Subcutaneous adipose tissue (tissue), 4 donors: ENCODE results near the gene GFM2. TPM values are rescaled to one million over a fixed set of nuclear protein-coding genes. Genes with fewer than 3 reads are reported as not detected.

Experiments used
- total RNA-seq, 4 donors: library from RNA; depleted of rRNA; stranded (reverse); fragments of >200 nt; gene quantifications; one replicate each; pipeline ENCODE4 v1.1.0, GENCODE V29; 2016
- TF ChIP-seq, protein P1 (sequence below): fragments of 450-650 bp; IDR thresholded peaks from one replicate; pipeline ENCODE4 v1.5.1; 2016; ENCODE audit warnings: low read depth, mild to moderate bottlenecking, control low read depth, antibody characterized with exemption, moderate library complexity

GFM2 gene
- total RNA-seq, 4 donors from 2014 or later: 17.7 to 22.9 (median 20.3) TPM

DNA sequence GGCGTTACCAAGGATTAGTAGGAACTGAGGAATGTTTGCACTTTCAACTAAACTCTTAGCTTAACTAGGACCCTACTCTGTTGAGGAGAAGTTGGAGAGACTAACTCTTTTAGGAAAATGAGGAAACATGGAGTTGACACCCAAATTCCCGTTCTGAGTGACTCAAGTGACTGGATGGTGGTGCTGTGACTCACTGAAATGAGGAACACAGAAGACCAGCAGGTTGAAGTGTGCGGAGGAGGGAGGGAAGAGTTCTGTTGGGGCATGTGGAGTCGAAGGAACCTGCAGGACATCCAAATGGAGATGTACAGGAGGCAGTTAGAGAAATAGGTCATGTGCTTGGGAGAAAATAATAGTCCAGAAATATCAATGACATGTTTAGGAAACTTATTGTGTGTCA, 73.7 kb downstream of the GFM2 start:
- TF ChIP-seq, protein P1, sequence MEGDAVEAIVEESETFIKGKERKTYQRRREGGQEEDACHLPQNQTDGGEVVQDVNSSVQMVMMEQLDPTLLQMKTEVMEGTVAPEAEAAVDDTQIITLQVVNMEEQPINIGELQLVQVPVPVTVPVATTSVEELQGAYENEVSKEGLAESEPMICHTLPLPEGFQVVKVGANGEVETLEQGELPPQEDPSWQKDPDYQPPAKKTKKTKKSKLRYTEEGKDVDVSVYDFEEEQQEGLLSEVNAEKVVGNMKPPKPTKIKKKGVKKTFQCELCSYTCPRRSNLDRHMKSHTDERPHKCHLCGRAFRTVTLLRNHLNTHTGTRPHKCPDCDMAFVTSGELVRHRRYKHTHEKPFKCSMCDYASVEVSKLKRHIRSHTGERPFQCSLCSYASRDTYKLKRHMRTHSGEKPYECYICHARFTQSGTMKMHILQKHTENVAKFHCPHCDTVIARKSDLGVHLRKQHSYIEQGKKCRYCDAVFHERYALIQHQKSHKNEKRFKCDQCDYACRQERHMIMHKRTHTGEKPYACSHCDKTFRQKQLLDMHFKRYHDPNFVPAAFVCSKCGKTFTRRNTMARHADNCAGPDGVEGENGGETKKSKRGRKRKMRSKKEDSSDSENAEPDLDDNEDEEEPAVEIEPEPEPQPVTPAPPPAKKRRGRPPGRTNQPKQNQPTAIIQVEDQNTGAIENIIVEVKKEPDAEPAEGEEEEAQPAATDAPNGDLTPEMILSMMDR: no peak

DNA sequence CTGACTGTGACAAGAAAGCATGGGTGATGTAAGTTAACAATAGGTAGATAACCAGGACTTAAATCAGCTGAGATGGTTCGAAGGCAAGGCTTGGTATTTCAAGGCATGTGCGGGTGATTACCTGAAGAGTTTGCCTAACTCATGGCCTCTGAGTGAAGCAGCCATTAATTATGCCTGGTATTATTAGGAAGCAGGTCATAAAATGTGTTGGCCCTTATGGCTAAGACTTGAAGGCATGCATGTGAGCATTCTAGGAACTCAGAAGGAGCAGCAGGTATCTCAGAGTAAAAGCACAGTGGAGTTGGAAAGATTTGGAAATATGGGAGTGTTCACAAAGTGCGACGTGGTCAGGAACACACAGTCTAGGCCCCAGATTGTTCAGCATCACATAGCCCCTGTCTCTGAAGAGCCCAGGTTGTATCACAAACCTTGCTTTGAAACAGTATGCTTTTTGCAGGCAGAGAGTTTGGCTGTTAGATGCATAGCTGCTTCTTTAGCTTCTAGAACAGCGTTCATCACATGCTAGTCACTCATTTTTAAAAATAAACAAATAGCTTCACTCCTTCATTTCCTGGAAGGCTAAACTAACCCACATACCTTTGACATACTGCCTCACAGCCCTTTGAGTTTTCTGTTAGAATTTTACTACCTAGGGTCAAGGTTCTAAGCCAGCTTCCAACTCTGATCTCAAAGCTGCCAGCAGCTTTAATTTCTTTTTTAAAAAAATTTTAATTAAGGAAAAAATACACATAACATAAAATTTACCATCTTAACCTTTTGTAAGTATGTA, 79.8 kb downstream of the GFM2 start:
- TF ChIP-seq, protein P1: no peak

DNA sequence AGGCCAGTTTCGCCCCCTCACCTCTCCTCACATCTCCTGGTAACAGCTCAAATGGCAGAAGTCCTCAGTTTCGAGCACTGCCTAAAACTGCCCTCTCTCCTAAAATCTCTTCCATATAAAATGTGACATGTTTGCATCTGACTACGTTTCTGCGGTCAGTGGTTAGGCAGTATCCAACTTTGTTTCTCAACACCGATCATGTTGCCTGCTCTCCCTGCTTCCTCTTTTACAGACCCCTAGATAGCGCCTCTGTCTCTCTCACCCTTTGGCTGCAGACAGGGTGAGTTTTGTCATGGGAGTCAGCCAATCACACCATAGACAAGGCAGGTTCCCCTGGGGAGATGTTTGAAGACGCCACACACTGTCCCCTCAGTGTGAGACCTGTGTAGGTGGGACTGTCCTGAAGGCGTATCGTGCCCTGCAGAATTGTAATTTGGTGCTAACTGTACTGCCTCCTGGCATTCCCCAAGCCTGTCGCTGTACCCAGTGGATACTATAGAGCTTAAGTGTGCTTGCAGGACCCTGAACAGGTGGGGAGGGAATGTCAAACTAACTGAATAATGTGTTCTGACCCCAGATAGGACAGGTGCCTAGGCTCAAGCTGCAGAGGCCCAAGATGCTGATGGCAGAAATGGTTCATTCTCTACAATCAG, 80.8 kb downstream of the GFM2 start:
- TF ChIP-seq, protein P1: no peak

DNA sequence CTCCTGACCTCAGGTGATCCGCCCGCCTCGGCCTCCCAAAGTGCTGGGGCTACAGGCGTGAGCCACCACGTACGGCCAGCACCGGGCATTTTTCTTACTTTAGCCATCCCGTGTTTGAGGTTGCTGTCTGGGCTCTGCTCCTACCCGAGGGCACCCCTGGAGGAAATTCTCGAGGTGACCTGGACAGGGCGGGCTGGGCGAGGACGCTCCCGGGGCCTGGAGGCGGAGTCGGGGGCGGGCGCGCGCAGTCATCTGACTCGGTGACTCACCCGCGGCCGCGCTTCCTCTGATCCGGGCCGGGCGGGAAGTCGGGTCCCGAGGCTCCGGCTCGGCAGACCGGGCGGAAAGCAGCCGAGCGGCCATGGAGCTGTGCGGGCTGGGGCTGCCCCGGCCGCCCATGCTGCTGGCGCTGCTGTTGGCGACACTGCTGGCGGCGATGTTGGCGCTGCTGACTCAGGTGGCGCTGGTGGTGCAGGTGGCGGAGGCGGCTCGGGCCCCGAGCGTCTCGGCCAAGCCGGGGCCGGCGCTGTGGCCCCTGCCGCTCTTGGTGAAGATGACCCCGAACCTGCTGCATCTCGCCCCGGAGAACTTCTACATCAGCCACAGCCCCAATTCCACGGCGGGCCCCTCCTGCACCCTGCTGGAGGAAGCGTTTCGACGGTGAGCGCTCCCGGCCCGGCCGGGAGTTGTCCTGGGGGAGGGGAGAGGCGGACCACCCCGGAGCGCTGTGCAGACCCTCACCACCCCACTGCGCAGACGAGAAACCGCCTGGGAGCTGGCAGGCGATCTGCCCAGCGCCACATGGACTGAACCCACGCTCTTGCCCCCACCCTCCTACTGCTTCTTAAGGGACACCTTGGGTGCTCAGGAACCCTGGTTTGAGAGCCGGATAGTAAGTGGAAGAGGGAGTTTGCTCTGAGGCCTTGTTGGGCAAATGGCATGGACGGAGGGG, 81.7 kb downstream of the GFM2 start, which contains the start of gene HEXB:
HEXB (plus strand) TSS at position 334 of the 952 bp plus-strand sequence; CDS start at position 362, 28 bp downstream.
- TF ChIP-seq, protein P1: no peak

DNA sequence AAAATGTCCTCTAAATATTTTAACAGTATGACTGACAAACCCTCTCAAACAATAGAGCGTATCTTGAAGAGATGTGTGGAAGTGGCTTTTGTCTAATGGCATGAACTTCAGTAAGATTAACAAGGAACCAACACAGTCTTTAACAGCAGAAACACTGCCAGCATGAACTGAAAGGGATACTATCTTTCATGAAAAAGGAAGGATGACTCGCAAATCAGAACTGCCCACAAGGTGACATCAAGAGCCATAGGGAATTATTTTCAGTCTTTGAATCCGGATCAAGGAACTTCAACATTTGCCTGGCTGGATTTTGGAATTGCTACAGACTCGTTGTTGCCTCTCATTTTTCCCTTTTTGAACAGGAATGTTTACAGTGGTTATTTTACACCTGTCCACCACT, 87.0 kb downstream of the GFM2 start:
- TF ChIP-seq, protein P1: no peak

DNA sequence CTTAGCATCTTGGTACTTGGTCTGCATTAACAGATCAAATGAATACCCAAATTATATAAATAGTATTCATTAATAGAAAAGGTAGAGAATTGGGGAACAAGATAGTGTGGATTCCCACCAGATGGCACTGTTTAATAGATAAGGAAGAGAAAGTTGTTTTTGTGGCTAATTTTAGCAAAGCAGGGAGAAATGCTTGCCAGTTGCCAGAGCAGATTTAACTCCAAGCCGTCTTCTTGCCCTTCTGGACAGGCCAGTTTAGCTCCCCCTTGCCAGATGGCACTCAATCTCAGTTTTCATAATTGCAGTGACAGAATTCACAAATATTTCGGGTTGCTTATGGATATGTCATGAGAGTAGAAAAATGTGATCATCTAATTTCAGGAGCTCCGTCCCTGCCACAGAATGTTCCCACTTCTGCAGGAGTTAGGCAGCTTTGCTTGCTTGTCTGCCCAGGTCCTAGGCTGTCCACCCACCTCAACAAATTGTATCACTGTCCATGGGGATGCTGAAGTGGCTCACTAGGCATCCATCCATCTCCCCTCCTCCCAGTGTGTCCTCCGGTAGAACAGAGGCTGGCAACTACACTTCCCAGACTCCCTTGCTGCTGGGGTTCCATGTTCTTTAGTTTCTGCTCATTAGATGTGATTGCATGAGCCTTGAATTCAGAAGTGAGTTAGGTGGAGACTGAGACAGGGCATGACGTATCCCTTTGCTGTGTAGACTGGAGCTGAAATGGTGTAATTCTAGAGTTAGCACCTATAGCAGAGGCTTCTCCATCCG, 93.7 kb downstream of the GFM2 start:
- TF ChIP-seq, protein P1: no peak
